ENCODE results near the gene PRPF38A.

Gene PRPF38A

DNA sequence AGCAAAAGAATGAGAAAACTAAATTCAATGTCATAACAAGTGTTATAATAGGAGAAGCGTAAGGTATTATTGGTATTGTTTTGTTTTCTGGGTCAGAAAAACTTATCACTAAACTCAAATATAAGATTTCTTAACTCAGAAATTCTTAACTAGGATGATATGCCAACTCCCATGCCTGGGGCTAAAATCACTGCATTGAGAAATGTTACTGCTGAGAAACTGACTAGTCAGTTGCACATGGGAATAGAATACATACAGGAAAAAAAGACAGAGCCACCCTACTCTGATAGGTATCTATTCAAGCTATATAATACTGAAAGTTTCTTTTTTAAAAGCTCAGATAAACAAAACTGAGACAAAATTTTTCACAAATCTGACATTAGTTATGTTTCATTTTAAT lies 56.3 kb downstream of the PRPF38A start:
- no peak for DNase-seq (ENCODE audit: low read depth, low spot score)

DNA sequence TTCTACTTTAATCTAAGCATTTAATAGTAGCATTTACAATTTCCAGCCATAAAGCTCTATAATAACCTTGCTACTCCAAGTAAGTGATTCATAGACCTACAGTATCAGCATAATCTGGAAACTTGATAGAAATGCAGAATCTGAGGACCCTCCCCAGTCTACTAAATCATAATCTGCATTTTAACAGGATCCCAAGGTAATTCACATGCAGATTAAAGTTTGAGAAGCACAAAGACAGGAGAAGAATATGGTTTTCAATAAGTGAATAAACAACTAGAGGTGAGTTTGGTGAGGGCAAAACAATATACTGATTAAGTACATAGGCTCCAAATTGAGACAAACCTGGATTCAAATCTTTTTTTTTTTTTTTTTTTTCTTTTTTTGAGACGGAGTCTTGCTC lies 57.4 kb downstream of the PRPF38A start:
- no peak for DNase-seq (ENCODE audit: low read depth, low spot score)

DNA sequence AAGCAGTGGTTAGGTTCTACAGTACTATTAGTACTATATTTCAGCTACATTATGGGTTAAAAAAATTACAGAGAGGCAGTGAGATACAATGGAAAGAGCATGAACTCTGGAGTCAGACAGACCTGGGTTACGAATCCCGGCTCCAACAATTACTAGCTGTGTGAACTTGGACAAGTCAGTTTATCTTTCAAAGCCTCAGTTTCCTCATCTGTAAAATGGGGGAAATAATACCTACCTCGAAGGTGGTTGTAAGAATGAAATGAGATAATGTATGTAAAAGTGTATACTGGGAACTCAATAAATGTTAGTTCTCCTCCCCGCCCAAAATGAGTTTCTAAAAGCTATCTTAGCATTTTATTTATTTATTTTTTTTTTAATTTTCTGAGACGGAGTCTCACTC lies 59.5 kb downstream of the PRPF38A start:
- DNase-seq (ENCODE audit: low read depth, low spot score), result no peak

DNA sequence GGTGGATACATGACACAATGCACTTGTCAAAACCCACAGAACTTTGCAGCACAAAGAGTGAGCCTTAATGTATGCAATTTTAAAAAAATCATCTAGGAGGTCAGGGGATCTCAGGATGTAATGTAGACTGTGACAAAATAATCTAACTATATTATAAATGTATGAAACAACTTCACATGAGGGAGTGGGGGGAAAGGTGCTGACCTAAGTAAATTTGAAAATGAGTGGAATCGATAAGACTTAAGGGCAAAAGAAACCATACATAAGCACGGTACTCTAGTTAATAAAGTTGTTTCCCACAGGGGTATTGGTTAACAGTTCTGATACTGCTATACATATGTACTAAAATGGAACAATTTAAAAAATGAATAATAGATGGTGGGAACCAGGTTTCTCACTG lies 64.7 kb downstream of the PRPF38A start:
- DNase-seq (ENCODE audit: low read depth, low spot score), result no peak

Data from brain pericyte (primary cell).